Measurements from ENCODE around the gene GABRG3. TPM values are rescaled to one million over a fixed set of nuclear protein-coding genes. Genes with fewer than 3 reads are reported as not detected.

The GABRG3 gene
- total and polyA plus RNA-seq, 4 donors = 0.02 to 0.19 TPM; not detected in 2

DNA sequence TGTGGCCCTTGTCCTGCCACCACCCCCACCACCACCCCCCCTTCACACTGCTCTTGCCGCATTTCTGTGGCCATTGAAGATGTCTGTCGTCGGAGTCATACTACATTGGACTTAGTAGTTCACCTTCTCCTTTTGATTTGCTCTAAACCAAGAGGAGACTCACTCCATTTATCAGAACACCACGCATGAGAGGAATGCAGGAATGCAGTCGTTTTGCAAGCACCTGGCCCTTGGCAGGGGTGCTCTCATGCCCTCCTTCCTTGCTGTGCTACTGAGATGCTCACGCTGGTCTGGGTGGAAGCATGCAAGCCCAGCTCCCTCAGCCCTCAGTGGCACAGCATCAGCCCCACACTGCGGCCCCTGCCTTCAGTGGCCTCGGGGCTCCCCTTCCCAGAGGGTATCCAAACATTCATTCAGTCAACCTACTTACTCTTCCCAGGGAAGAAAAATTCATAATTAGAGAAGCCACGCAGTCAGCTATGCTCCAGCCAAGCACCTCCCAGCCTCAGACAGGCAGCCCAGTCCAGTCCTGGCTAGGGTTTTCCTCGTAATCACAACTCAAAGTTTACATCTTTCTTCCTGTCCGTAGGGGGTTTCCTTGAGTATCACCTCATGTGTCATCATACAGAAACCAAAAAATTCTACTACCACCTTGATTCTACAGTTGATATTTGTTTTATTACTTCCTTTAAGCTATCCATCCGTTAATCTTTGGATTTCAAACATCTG is 520.0 kb downstream of the GABRG3 start:
- H3K27me3 ChIP-seq (ENCODE audit: control insufficient read depth in 4 of 4, insufficient read depth in 4 of 4, low read length in 3 of 4) = peaks cover 0 to 2% (median 0%) of the 10 kb centered on the region in 4 donors
- no peak overlapping the region for H3K27ac ChIP-seq (ENCODE audit: low read depth in 1 of 2, low read length in 2 of 2)
- no peak for DNase-seq (ENCODE audit: low spot score)
- TF ChIP-seq HNF4G (IDR thresholded peaks at IDR 0.05) (no peak), GABPA (IDR thresholded peaks at IDR 0.05 in 1 of 2, conservative IDR thresholded peaks at IDR 0.05 in 1 of 2) (no peak), HNF4A (conservative IDR thresholded peaks at IDR 0.05) (no peak), YY1 (IDR thresholded peaks at IDR 0.05) (no peak), SP1 (IDR thresholded peaks at IDR 0.05) (no peak), RAD21 (IDR thresholded peaks at IDR 0.05) (no peak), TAF1 (conservative IDR thresholded peaks at IDR 0.05) (no peak)
- H3K9me3 ChIP-seq (ENCODE audit: control insufficient read depth in 4 of 4, low read length in 3 of 4) = no peaks in the 10 kb centered on the region
- no peak overlapping the region for H3K9ac ChIP-seq (ENCODE audit: low read depth in 1 of 2, low read length in 2 of 2)
- no peak overlapping the region for H3K4me3 ChIP-seq (ENCODE audit: low read depth in 1 of 3, low read length in 3 of 3)
- WGBS = 65% methylated on average over 12 of the region's 12 CpGs
- H3K4me1 ChIP-seq (ENCODE audit: control insufficient read depth in 4 of 4, insufficient read depth in 4 of 4, low read length in 3 of 4) = no peaks in the 10 kb centered on the region
- H3K36me3 ChIP-seq (ENCODE audit: control insufficient read depth in 4 of 4, insufficient read depth in 3 of 4, low read depth in 1 of 4, low read length in 3 of 4) = no peaks in the 10 kb centered on the region

DNA sequence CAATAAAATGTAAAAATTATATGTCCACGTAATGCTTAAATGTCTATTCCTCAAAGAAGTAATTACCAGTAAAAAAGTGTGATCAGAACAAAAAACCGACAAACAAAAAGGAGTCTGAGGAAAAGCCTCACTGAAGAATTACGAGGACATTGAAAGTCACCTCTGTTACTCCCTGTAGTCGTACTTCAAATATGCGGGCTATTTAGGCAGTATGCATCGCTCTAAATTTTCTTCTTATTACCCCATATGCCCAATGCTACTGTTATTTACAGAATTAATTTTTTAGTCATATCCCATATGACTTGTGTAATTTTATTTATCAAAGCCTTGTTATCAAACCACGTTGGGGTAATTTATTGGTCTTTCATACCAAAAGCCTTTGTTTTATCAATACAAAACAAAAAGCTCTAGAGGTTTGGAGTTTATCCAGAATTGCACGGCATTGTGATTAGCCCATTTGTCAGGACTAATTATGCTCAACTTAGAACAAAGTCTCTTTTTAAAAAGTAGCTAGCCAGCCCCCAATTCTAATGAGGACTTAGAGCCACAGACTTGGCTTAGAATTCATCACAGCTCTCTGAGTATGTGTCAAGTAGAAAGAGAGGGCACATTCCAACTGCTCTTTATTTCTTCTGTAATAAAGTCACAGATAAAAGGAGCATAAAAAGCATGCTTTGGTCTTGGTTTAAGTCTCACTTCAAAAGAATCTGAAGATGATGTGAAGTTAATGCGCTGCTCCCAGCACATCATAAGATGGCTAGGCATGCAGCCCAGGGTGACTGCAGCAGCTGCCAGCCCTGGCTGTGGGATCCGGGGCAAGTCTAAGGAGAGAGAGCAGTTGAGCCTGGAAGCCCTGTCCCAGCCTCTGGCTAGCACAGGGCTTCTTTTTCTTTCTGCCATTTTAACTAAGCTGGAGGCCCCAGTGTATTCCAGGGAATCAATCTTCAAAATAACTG is 521.0 kb downstream of the GABRG3 start:
- Histone ChIP-seq H3K4me1 (ENCODE audit: control insufficient read depth in 4 of 4, insufficient read depth in 4 of 4, low read length in 3 of 4) (no peaks in the 10 kb centered on the region), H3K9me3 (ENCODE audit: control insufficient read depth in 4 of 4, low read length in 3 of 4) (no peaks in the 10 kb centered on the region), H3K36me3 (ENCODE audit: control insufficient read depth in 4 of 4, insufficient read depth in 3 of 4, low read depth in 1 of 4, low read length in 3 of 4) (no peaks in the 10 kb centered on the region), H3K27ac (ENCODE audit: low read depth in 1 of 2, low read length in 2 of 2) (no peak overlapping the region), H3K4me3 (ENCODE audit: low read depth in 1 of 3, low read length in 3 of 3) (no peak overlapping the region), H3K9ac (ENCODE audit: low read depth in 1 of 2, low read length in 2 of 2) (no peak overlapping the region), H3K27me3 (ENCODE audit: control insufficient read depth in 4 of 4, insufficient read depth in 4 of 4, low read length in 3 of 4) (peaks cover 0 to 2% (median 0%) of the 10 kb centered on the region in 4 donors)
- TF ChIP-seq RAD21 (IDR thresholded peaks at IDR 0.05) (no peak), SP1 (IDR thresholded peaks at IDR 0.05) (no peak), RXRA (IDR thresholded peaks at IDR 0.05) (no peak)
- TF ChIP-seq, protein P1, sequence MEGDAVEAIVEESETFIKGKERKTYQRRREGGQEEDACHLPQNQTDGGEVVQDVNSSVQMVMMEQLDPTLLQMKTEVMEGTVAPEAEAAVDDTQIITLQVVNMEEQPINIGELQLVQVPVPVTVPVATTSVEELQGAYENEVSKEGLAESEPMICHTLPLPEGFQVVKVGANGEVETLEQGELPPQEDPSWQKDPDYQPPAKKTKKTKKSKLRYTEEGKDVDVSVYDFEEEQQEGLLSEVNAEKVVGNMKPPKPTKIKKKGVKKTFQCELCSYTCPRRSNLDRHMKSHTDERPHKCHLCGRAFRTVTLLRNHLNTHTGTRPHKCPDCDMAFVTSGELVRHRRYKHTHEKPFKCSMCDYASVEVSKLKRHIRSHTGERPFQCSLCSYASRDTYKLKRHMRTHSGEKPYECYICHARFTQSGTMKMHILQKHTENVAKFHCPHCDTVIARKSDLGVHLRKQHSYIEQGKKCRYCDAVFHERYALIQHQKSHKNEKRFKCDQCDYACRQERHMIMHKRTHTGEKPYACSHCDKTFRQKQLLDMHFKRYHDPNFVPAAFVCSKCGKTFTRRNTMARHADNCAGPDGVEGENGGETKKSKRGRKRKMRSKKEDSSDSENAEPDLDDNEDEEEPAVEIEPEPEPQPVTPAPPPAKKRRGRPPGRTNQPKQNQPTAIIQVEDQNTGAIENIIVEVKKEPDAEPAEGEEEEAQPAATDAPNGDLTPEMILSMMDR (IDR thresholded peaks at IDR 0.05; ENCODE audit: low read depth, low read length, missing input control) = no peak
- TF ChIP-seq, protein P2, sequence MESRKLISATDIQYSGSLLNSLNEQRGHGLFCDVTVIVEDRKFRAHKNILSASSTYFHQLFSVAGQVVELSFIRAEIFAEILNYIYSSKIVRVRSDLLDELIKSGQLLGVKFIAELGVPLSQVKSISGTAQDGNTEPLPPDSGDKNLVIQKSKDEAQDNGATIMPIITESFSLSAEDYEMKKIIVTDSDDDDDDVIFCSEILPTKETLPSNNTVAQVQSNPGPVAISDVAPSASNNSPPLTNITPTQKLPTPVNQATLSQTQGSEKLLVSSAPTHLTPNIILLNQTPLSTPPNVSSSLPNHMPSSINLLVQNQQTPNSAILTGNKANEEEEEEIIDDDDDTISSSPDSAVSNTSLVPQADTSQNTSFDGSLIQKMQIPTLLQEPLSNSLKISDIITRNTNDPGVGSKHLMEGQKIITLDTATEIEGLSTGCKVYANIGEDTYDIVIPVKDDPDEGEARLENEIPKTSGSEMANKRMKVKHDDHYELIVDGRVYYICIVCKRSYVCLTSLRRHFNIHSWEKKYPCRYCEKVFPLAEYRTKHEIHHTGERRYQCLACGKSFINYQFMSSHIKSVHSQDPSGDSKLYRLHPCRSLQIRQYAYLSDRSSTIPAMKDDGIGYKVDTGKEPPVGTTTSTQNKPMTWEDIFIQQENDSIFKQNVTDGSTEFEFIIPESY (IDR thresholded peaks at IDR 0.05) = no peak
- DNase-seq (ENCODE audit: low spot score) = no peak
- WGBS = 69% methylated on average over 10 of the region's 10 CpGs

DNA sequence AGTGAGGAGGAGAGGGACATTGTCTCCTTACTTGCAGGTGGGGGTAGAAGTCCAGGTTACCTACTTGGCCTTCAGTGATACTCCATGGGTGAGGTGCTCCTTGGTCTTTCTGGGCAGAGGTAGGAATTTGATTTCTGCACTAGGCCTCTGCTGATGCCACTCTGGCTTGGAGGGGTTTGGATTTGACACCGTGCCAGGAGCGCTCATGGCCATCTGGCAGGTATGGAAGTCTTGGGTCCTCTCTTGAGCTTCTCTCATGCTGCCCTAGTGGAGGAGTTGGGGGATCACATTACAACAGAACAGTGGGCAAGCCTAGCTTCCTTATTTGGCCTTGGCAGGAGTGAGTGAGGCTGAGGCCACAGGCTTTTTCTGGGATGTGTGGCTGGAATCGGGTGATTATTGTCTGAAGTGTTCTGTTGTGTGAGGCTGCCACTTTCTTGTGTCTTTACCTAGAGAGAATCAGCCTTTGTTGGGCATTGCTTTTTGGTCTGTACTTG is 525.0 kb downstream of the GABRG3 start:
- Histone ChIP-seq H3K36me3 (ENCODE audit: control insufficient read depth in 4 of 4, insufficient read depth in 3 of 4, low read depth in 1 of 4, low read length in 3 of 4) (no peaks in the 10 kb centered on the region), H3K4me3 (ENCODE audit: low read depth in 1 of 3, low read length in 3 of 3) (no peak overlapping the region), H3K27ac (ENCODE audit: low read depth in 1 of 2, low read length in 2 of 2) (no peak overlapping the region), H3K4me1 (ENCODE audit: control insufficient read depth in 4 of 4, insufficient read depth in 4 of 4, low read length in 3 of 4) (no peaks in the 10 kb centered on the region), H3K9me3 (ENCODE audit: control insufficient read depth in 4 of 4, low read length in 3 of 4) (no peaks in the 10 kb centered on the region), H3K27me3 (ENCODE audit: control insufficient read depth in 4 of 4, insufficient read depth in 4 of 4, low read length in 3 of 4) (peaks cover 0 to 2% (median 0%) of the 10 kb centered on the region in 4 donors), H3K9ac (ENCODE audit: low read depth in 1 of 2, low read length in 2 of 2) (no peak overlapping the region)
- DNase-seq (ENCODE audit: low spot score) = no peak
- 69% methylated on average over 3 of the region's 3 CpGs for WGBS
- TF ChIP-seq EGR1 (IDR thresholded peaks at IDR 0.05; ENCODE audit: low read depth in 2 of 2) = no peak
- TF ChIP-seq, protein P3, sequence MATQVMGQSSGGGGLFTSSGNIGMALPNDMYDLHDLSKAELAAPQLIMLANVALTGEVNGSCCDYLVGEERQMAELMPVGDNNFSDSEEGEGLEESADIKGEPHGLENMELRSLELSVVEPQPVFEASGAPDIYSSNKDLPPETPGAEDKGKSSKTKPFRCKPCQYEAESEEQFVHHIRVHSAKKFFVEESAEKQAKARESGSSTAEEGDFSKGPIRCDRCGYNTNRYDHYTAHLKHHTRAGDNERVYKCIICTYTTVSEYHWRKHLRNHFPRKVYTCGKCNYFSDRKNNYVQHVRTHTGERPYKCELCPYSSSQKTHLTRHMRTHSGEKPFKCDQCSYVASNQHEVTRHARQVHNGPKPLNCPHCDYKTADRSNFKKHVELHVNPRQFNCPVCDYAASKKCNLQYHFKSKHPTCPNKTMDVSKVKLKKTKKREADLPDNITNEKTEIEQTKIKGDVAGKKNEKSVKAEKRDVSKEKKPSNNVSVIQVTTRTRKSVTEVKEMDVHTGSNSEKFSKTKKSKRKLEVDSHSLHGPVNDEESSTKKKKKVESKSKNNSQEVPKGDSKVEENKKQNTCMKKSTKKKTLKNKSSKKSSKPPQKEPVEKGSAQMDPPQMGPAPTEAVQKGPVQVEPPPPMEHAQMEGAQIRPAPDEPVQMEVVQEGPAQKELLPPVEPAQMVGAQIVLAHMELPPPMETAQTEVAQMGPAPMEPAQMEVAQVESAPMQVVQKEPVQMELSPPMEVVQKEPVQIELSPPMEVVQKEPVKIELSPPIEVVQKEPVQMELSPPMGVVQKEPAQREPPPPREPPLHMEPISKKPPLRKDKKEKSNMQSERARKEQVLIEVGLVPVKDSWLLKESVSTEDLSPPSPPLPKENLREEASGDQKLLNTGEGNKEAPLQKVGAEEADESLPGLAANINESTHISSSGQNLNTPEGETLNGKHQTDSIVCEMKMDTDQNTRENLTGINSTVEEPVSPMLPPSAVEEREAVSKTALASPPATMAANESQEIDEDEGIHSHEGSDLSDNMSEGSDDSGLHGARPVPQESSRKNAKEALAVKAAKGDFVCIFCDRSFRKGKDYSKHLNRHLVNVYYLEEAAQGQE (IDR thresholded peaks at IDR 0.05) = no peak
- TF ChIP-seq, protein P2 (IDR thresholded peaks at IDR 0.05) = no peak
- no peak for TF ChIP-seq GABPA (IDR thresholded peaks at IDR 0.05 in 1 of 2, conservative IDR thresholded peaks at IDR 0.05 in 1 of 2)
- no peak for TF ChIP-seq YY1 (IDR thresholded peaks at IDR 0.05)
- no peak for TF ChIP-seq RXRA (IDR thresholded peaks at IDR 0.05)
- TF ChIP-seq RAD21 (IDR thresholded peaks at IDR 0.05) = no peak

Measured in liver (tissue), 9 donors.